CD4-positive, alpha-beta T cell treated with Interleukin-10 for 1 hour (primary cell): ENCODE results near the gene ARHGEF19.
A peak's percentile ranks its signal among the peaks of the same experiment; 100 is the strongest.
"Not testable (repeated sequence)": the region's sequence is repeated elsewhere in the genome, so short reads cannot be mapped to it uniquely, and the experiment has no call there.

Source experiments
- DNase-seq: peaks from one replicate; pipeline ENCODE4 v3.0.0-alpha.2; 2020

ARHGEF19 gene

GRCh38 chr1:16178596-16179497 is 33.6 kb downstream of the ARHGEF19 start:
- DNase-seq: no peak

- DNase-seq: no peak
Observed at GRCh38 chr1:16177306-16177705, 35.1 kb downstream of the ARHGEF19 start.

DNA sequence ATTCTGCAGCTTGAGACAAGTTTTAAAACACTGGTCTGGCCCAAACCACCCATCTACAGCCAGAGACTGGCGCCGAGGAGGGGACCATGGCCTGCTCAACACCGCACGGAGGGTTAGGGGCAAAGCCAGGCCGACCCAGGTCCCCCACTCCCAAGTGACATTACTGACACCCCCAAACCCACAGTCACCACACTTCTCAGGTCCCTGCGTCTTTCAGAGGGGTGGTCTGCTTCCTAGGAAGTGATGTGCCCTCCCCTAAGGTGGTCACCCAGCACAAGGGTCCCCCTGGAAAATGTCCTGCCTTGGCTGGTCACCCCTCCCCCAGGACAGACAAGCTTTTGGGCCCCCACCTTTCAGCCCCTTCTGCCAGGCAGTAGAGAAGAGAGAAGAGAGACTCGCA is 35.8 kb downstream of the ARHGEF19 start:
- DNase-seq: no peak

DNA sequence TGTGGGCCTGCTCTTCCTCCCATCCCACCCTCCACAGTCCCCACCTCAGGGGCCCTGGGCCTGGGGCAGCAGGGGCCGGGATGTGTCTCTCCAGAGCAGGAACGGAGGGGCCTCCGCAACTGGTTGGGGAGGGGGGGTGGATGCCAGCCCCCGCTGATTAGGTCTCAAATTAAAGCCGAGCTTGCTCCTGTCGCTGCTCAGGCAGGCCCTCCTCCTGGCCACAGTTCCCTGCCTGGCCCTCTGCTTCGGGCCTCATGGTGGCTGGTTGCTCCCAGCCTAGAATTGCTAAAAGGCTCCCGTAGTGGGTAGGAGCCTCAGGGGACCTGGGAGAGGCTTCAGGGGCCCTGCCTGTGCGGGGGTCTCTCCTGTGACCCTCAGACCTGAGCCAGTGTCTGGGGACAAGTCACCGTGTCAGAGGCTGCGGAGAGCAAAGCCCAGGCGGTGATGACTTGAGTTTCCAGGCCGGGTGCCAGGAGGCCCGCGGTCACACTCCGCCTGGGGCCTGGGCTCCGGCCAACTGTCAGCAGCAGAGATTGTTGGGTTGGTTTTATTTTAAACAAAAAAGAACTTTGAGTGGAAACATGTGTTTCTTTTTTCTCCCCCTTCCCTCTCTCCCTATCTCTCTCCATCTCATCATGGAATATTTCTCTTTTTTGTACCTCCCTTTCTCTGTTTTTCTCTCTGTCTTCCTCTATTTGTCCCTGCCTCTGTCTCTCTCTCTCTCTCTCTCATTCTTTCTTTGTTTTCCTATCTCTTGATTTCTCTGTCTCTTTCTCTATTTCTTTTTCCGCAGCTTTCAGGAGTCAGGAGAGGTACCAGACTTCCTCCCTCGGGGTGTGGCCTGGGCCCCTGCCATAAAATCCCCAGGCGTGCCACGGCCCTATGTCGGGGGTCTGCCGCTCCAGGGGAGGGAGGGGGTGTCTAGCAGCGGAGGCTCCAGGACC is 36.6 kb downstream of the ARHGEF19 start:
- no peak for DNase-seq

GRCh38 chr1:16174886-16175598 is 37.4 kb downstream of the ARHGEF19 start:
- no peak for DNase-seq

DNA sequence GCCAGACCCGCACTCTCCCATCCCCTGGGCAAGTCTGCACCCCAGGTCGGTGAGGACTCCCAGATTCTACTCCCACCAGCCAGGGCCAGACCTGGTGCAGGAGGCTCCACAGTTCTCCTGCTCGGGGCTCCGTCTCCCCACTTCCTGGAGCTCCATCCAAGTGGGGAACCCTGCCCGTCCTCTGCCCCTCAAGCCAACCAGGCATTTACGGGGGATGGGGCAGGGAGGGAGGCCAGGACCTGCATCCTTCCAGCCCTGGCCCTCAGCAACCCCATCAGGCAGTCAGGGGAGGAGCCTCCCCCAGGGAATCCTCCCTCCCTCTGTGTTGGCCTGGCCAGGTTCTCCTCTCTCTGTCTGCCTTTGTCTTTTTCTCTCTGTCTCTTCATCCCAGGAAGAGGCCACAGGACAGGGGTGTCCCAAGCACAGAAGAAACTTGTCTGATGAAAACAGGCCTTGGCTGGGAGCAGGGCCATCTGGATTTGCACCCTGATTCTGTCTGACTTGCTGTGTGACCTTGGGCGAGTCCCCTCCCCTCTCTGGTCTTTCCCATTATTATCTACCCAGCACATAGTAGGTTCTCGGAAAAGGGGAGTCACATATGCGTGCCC is 38.1 kb downstream of the ARHGEF19 start:
- no peak for DNase-seq

- DNase-seq: no peak
Observed at GRCh38 chr1:16173447-16174260, 38.8 kb downstream of the ARHGEF19 start.

DNA sequence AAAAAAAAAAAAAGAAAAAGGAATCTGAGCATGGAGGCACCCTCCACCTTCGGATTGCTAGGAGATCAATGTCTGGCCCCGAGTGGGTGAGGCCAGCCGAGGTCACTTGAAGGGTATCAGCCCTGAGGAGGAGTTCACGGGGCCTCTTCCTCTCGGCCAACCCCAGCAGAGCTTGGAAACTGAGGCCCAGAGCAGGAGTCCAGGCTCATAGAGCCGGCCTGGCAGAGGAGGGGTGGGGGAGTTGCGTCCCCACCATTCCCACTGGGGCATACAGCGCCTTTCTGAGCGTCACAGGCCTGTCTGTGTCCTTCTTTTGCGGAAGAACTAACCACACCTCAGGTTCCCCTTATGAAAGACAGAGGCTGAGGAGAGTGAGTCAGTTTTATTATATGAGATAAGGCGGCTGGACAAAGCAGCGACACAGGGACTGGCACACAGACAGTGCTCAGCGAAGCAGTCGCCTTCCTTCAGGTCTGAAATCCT is 39.4 kb downstream of the ARHGEF19 start:
- no peak for DNase-seq

GRCh38 chr1:16172218-16172830 is 40.1 kb downstream of the ARHGEF19 start:
- no peak for DNase-seq

DNA sequence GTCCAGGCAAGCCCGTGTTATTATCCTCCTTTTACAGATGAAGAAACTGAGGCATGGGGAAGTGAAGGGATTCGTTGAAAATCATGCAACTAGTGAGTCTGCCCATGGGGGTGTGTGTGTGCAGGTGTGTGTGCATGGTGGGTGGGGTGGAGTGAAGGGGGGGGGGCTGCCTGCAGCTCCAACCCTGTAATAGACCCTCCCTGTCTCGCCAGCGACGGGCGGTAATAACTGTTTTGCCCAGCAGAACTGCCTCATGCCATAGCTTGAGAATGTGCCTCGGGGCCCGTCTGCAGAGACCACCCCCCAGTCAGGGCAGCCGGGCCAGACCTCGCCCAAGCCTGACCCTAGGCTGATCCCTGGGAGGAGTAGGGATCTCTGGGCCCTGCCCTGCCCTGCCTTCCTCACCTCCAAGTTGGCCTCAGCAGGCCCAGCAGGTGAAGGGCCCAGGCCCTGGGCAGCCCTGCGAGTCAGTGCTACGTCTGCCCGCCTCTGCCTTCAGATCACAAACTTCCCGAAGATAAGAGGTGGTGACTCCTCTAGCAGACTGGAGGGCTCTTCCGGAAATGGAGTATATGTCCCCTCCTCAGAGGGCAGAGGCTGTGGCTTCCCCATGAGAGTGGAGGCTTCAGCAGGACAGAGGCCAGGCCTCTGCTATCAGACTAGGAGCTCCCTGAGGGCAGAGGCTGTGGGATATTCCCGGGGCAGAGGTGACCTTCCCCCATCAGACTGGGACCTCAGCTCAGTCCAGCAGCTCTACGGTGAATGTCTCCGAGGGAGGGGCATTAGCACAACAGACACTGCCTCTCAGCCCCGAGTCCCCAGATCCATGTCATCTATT is 40.9 kb downstream of the ARHGEF19 start:
- DNase-seq: no peak

DNA sequence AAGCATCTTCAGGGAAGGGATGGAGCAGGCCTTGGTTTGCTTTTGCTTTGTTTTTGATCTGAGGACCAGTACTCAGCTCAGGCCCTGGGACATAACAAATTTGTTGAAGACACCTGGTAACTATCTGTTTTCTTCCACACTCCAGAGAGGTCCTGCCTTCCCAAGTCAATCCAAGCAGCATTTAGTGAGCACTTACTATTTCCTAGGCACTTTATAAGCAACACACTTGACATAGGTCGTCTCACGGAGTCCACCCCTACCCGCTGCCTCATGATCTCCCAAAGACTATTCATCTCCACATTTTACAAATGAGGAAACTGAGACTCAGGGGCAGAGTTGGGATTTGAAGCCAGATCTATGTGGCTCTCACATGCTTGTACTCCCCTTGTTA is 42.2 kb downstream of the ARHGEF19 start:
- no peak for DNase-seq

GRCh38 chr1:16168622-16169360 is 43.7 kb downstream of the ARHGEF19 start:
- DNase-seq: no peak

GRCh38 chr1:16168144-16168495 is 44.3 kb downstream of the ARHGEF19 start:
- DNase-seq: not testable (repeated sequence)

GRCh38 chr1:16167331-16168143 is 44.9 kb downstream of the ARHGEF19 start:
- DNase-seq: peak; percentile 79

- DNase-seq: no peak
Observed at GRCh38 chr1:16166117-16166516, 46.3 kb downstream of the ARHGEF19 start.

DNA sequence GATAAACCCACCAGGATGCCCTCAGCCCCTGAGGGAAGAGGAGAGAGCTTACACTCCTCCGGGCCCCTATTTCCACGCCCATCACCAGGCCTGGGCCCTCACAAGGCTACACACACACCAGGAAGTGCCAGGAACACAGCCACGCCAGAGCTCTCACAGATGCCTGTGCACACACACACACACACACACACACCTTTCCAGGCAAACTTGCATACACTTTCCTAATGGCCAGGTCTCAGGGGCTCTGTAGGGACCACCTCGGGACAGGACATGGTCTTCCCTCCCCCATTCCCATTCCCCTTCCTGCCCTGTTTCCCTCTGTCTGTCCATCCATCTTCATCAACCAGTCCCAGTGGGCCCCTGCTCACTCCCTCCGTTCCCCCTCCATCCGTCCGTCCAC is 46.9 kb downstream of the ARHGEF19 start:
- no peak for DNase-seq

DNA sequence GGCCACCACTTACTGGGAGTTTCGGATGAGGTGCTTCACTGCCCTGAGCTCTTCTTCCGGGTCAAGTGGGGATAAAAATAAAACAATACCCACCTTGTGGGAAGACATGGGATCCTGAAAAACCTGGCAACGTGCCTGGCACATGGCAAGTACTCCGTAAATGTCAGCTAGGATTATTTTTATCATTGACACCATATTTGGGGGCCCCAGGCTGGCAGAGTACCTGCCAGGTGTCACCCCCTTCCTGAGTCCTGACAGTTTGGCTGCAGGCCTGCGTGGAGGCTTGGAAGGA is 47.4 kb downstream of the ARHGEF19 start:
- no peak for DNase-seq

GRCh38 chr1:16164213-16165072 is 48.0 kb downstream of the ARHGEF19 start:
- no peak for DNase-seq
